K562 treated with DMSO at 1 percent for 4 hours (cell line): ENCODE measurements around the gene CHCHD1. TPM values are rescaled to one million over a fixed set of nuclear protein-coding genes. Genes with fewer than 3 reads are reported as not detected.

Experiments
- total RNA-seq: library from RNA; unstranded; fragments of 300-600 nt; gene quantifications from 2 replicates; pipeline ENCODE4 v1.2.3, GENCODE V29; 2022; ENCODE audit not compliant: insufficient read depth

The CHCHD1 gene
- 55.4 and 66.7 TPM in 2 replicates for total RNA-seq

GRCh38 chr10:73781879-73782748, at the start of gene CHCHD1:
TSS of gene CHCHD1 (plus strand) at chr10:73782048. CDS start at chr10:73782076, 28 bp downstream.

GRCh38 chr10:73743905-73744663, 37.8 kb upstream of the CHCHD1 start, which contains the start of gene SEC24C:
TSS of gene SEC24C (plus strand) at chr10:73744372. CDS start at chr10:73746833, 2,461 bp downstream.

GRCh38 chr10:73785211-73785720, 3.4 kb downstream of the CHCHD1 start, which contains the start of gene ZSWIM8:
TSS of gene ZSWIM8 (plus strand) at chr10:73785606. CDS start at chr10:73785879, 273 bp downstream.

Other genes starting within 250 kb of the CHCHD1 start
- gene USP54, start 190.7 kb upstream of the CHCHD1 start, total RNA-seq: 12.0 and 12.4 TPM in 2 replicates
- gene MYOZ1, start 140.6 kb upstream of the CHCHD1 start, total RNA-seq: not detected in 2 replicates
- not detected in 2 replicates for gene SYNPO2L, start 126.0 kb upstream of the CHCHD1 start, total RNA-seq
- 8.2 and 11.9 TPM in 2 replicates for gene AGAP5, start 83.9 kb upstream of the CHCHD1 start, total RNA-seq
- gene SEC24C, start 37.7 kb upstream of the CHCHD1 start, total RNA-seq: 117 and 145 TPM in 2 replicates
- gene ZSWIM8, start 3.6 kb downstream of the CHCHD1 start, total RNA-seq: 66.7 and 94.8 TPM in 2 replicates
- 65.9 and 73.9 TPM in 2 replicates for gene NDST2, start 29.6 kb downstream of the CHCHD1 start, total RNA-seq
- 40.8 and 52.4 TPM in 2 replicates for gene CAMK2G, start 92.5 kb downstream of the CHCHD1 start, total RNA-seq
- gene PLAU, start 129.1 kb downstream of the CHCHD1 start, total RNA-seq: 20.4 and 29.5 TPM in 2 replicates
- 84.1 and 105 TPM in 2 replicates for gene VCL, start 216.1 kb downstream of the CHCHD1 start, total RNA-seq